Activated effector memory CD4-positive, alpha-beta T cell treated with anti-CD3 and anti-CD28 coated beads, Interleukin-2, amount 50 U/mL, for 16 hours (primary cell): ENCODE data around the gene BRD3OS.

Experiments used
- DNase-seq: peaks from one replicate; pipeline ENCODE4 v3.0.0-alpha.2; 2020

BRD3OS gene

GRCh38 chr9:134053941-134054761 lies 28.9 kb downstream of the BRD3OS start:
- peak; percentile 56 for DNase-seq

GRCh38 chr9:134054891-134055811 lies 29.9 kb downstream of the BRD3OS start:
- DNase-seq, result peak; percentile 55

DNA sequence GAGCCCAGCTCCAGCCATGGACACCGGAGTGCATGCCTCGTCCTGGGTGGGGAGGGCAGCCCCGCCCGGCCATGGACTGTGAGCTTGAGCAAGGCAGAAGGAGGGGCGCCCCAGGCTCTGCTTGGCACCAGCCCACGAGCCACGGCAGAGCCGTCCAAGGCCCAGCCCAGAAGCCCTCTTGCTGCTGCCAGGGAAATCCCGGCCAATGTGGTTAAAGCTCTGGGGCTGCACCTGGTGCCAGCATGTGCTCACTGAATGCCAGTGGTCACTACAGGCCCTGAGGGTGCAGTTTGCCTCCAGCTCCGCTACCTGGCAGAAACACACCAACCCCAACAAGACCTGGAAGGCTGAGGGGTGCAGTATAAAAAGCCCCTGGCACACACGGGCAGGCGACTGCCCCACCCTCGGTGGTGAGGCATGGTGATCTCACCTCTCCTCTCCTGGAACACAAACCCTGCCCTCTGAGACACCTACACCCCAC lies 30.7 kb downstream of the BRD3OS start:
- DNase-seq, result peak; percentile 50

DNA sequence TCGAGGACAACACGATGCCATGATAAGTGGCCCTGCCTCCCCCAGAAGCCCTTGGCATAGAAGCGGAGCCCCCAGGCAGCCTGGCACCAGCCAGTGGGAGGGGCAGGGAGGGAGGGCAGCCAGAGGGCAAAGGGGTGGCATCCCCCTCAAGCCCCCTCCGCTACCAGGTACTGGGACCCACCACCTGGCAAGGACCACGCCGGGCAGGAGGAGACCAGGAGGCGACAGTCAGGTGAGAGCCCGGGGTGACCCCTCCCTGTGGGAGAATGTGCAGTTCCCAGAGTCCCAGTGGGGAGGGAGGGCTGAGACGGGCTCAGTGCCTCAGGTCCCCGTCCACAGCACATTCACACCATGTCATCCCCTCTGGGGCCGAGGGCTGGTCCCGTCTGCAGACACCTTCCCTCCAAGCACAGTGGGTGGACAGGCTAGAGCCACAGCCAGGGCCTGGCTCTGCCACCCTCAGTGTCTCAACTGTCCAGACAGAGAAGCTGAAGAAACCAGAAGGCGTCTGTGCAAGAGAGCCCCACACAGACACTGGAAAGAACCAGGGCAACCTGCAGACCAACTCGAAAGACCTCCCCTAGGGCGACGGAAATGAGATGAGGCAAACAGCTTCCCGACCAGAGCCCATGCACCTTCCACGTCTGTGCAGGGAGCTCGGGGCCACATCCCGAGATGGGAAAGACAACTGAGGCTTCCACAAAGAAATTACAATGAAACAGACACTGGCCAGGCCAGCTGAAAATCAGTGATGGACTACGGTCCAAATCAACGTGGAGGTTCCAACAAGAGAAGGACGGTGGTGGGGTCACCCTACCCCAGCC lies 31.4 kb downstream of the BRD3OS start:
- peak; percentile 59 for DNase-seq

DNA sequence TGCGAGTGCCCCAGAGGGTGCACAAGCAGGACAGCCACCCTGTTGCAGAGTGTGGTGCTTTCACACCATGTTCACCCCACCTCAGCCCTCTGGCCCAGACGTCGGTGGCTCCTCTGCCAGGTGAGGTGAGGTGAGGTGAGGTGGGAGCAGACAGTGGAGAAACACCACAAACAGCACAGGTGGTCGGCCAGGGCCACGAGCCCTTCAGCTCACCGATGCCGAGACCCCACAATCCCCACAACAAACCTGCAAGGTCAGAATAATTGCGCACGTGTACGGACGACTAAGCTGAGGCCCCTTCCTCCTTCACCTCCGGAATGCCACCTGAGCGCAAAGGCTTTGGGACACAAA lies 32.0 kb downstream of the BRD3OS start:
- DNase-seq, result peak; percentile 50

DNA sequence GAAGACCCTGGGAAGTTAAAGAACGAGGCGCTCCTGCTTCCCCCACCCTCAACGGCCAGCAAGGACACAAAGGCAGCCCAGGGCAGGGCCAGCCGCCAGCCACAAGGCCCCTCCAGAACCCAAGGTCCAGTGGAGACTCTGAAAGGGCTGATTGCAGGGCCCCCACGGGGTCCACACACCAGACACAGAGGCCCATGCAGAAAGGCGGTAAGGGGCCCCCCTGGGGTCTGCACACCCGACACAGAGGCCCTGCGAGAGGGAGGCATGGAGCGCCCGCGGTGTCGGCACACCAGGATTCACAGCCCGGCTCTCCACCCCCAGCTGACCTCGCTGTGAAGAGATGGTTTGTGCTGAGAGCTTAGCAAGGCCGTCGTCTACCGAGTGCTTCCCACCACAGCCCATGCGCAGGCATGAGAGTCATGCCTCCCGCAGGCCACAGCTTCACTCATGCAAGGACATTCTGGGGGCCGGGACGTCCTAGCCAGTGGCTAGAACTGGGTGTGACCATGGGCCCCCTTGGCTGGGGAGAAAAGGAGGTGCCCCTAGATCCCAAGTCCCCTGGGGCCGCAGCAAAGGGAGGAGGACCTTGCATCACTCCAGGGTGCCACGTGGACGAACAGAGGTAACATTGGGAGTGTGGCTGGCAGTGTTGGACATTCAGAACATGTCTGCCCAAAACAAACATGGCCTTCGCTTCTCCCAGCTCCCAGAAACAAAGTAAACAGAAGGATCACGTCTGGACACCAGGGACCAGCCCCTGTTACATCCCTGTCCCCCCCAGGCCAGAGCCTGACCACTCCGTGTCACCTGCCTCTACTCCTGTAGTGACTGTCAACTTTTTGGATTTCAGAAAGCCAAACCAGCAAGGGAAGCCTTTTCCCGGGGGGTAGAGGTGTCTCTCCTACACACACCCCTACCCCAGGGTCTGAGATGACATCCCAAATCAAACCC lies 32.7 kb downstream of the BRD3OS start:
- DNase-seq, result peak; percentile 43

GRCh38 chr9:134058716-134059115 lies 33.4 kb downstream of the BRD3OS start:
- no peak for DNase-seq

- no peak for DNase-seq
Measured at GRCh38 chr9:134059188-134059641, 33.9 kb downstream of the BRD3OS start.

- DNase-seq, result peak; percentile 62
Measured at GRCh38 chr9:134059661-134060395, 34.5 kb downstream of the BRD3OS start.

GRCh38 chr9:134060546-134060945 lies 35.3 kb downstream of the BRD3OS start:
- no peak for DNase-seq

DNA sequence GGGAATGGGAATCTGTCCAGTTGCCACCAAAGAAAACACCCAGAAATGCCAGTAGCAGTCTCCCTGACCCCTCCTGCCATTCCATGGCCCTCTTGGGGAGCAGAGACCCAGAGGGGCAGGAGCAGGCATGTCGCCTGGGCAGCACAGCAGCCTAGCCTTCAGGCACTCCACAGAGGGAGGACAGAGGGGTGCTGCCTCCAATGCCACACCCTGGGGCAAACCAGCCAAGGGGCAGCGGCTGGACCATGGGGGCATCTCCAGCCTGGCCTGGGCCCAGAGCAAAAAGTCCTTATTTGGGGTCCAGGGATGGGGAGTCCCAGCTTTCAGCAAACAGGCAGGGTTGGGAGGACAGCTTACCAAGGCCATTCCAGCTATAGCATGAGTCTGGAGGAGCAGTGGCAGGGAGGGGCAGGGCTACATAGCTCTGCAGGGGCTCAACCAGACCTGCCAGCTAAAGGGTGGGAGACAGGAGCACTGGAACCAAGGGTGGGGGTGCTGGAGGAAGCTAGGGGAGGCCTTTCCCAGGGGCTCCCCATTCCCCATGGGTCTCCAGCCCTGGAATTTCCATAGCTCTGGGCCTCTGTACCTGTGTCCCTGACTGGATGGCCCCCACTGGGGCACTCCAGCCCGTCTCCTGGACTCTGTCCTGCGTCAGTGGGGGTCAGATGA lies 35.9 kb downstream of the BRD3OS start:
- DNase-seq, result peak; percentile 61

DNA sequence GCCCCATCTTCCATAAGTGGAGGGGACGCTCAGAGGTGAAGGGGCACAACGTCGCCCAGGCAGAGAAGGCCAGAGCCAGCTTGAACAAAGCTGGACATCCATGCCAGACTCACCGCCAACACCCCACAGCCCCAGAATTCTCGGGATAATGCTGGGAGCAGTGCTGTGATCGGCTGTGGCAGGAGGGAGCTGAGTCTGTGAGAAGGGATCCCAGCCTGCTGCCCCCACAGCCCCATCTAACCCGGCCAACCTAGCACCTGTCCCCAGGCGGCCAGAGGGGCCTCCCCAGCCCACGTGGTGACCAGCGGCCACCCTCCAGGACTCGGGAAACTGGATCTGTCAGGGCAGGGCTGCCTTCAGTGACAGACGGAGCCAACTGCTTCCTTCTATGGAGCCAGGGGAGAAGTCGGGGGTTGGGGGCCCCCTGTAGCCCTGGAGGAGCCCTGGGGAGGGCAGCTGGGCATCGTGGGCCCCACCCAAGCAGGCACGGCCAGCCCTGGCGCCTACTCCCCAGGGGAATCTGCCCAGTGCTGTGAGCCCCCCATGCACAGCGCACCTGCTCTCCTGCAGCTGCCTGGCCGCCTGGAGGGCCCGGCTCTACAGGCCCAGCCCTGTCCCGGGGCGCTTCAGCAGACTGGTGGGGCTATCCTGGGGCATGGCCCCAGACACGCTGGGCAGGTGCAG lies 36.5 kb downstream of the BRD3OS start:
- no peak for DNase-seq

GRCh38 chr9:134062461-134063087 lies 37.3 kb downstream of the BRD3OS start:
- no peak for DNase-seq

DNA sequence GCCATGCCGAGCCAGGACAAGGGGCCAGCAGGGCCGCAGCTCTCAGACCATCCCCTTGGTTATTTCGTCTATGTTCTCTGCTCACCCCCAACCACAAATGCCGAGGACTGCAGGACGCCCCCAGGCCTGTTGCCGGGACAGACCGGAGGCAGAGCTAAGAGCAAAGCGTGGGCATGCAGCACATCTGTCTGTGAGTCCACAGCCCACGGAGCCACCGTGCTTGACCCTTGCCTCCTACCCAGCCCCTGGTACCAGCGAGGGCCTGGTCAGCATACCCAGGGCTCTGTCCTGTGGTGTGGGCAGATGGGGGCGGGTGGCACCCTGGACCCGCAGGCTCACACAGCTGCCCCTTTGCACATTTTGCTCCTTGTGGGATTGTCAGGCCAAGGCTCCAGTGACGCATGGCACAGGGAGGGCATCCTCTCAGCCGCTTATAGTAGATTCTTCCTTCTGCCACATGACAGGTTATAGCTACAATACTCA lies 37.8 kb downstream of the BRD3OS start:
- no peak for DNase-seq

DNA sequence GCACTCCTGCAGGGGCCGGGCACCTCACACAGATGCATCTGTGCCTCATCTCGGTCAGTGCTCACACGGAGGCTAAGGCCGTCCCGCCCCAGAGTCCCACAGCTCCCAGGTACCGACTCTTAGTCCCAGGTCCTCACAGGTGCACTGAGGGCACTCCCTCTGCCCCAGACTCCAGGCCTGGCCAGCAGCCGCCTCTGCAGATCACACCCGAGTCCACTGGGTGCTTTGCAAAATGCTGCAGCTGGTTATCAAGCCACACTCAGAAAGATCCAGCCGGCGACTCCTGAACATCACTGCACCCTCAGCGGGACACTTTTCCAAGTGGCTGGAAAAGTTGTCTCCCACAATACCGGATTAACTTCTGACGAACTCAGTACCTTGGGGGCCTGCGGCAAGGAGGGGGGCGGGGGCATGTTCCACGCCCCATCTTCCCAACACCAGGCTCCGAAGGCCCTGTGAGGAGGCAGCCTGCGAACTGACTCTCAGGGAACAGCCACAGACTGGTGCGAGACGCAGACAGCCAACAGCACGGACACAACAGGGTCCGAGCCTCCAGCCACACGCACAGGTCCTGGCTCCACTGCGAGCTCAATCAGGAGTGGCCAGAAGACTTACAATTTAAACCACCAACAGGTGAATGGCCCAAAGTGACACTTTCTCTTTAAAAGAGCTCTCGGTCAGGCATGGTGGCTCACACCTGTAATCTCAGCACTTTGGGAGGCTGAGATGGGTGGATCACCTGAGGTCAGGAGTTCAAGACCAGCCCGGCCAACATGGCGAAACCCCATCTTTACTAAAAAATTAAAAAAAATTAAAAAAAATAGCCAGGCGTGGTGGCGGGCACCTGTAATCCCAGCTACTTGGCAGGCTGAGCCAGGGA lies 38.5 kb downstream of the BRD3OS start:
- DNase-seq, result no peak

- no peak for DNase-seq
Measured at GRCh38 chr9:134064711-134065110, 39.4 kb downstream of the BRD3OS start.

GRCh38 chr9:134065612-134066419 lies 40.5 kb downstream of the BRD3OS start:
- DNase-seq, result peak; percentile 84
